Colon (tissue), 2 donors: ENCODE measurements around the gene MYLK.

Experiments used
- FAIRE-seq: peaks from 2 replicates; lab custom pipeline; 2012; peaks lifted over from hg19 to GRCh38; lab: Jason Lieb, UNC
- donor health status: control.
- donor health status: control.

Gene MYLK

GRCh38 chr3:123642182-123642956 is 241.8 kb downstream of the MYLK start:
- no peak for FAIRE-seq

DNA sequence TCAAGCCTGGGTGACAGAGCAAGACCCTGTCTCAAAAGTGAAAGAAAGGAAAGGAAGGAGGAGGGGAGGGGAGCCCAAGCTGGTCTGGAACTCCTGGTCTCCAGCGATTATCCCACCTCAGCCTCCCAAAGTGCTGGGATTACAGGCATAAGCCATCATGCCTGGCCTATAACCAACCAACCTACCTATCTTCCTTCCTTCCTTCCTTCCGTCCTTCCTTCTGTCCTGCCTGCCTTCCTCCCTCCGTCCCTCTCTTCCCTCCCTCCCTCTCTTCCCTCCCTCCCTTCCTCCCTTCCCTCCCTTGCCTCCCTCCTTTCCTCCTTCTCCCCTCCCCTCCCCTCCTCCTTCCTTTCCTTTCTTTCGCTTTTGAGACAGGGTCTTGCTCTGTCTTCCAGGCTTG is 242.6 kb downstream of the MYLK start:
- FAIRE-seq, result no peak

DNA sequence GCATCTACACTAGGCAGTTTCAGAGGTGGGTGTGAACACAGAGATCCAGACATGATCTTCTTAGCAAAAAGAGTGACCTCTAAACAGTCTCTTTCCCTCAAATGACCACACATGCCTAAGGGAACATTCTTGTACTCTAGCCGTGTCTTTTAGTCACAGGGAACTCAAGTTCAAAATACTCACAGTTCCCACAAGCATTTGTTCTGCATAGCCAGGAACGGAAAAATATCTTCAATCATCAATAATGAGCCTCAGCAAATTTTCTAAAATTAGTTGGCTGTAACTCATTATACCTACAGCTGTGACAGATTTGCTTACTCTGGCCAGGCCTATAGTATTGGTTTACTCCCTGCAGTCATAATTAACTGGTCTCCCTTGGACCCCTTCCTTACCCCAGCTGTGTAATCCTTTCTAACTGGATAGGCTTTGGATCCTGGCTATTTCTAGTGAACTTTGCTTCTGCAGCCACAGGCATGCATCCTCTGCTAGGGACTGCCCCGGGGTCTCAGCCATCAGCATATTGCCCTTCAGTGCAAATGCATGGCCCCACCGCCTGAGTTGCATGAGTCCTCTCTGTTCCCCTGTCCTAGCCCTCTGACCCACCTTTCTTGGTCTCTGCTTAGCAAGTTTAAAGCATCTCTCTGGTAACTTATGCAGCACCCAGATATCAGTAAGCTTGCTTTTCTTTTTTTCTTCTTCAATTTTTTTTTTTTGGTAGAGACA is 243.2 kb downstream of the MYLK start:
- FAIRE-seq, result no peak

- no peak for FAIRE-seq
These were observed 243.8 kb downstream of the MYLK start for GRCh38 chr3:123640311-123640710.

- no peak for FAIRE-seq
These were observed 245.0 kb downstream of the MYLK start for GRCh38 chr3:123638936-123639689.

GRCh38 chr3:123637841-123638240 is 246.3 kb downstream of the MYLK start:
- FAIRE-seq, result no peak

GRCh38 chr3:123637131-123637530 is 247.0 kb downstream of the MYLK start:
- FAIRE-seq, result no peak

- no peak for FAIRE-seq
These were observed 247.7 kb downstream of the MYLK start for GRCh38 chr3:123636431-123636841.

- FAIRE-seq, result no peak
These were observed 248.4 kb downstream of the MYLK start for GRCh38 chr3:123635717-123636116.

GRCh38 chr3:123635217-123635616 is 248.9 kb downstream of the MYLK start:
- no peak for FAIRE-seq

DNA sequence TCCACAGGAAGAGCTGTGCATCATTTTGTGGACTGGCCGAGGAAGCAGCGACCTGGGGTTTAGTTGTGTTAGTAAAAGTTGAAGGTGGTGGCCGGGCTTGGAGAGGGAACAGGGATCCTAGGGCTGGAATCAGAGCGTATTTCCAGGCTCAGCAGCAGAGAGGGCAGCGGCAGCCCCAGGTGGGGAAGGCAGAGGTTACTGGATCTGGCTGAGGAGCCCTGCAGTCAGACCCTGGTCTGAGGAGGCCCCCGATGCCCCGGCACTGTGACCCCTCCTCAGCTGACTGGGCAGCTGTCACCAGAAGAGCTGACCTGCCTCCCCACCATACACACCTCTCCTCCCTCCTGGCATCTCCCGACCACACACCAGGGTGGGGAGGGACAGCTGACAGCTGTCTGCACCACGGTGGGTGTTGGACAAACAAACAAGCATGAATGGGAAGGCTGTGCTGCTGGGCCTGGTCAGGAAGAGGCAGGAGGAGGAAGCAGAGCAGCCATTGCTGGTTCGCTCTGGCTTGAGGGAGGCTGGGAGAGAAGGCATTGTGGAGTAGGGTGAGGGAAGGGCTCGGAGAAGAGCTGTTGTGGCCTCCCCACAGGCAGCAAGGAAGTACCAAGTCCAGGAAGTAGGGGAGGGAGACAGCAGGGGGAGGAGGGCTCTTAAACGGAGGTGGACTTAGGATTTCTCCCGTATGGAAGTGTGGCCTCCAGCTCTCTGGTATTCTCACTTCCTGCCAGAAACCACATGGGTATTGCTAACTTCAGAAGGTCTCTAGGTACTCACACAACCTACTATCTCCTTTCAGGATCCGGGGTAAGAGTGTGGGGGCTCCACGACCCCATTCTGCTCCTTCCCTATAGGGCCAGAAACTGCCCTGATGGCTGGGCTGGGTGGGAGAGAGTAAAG is 249.7 kb downstream of the MYLK start:
- FAIRE-seq, result no peak

GRCh38 chr3:123633530-123633929 is 250.6 kb downstream of the MYLK start:
- FAIRE-seq, result no peak

GRCh38 chr3:123632161-123632655 is 251.9 kb downstream of the MYLK start:
- FAIRE-seq, result no peak

DNA sequence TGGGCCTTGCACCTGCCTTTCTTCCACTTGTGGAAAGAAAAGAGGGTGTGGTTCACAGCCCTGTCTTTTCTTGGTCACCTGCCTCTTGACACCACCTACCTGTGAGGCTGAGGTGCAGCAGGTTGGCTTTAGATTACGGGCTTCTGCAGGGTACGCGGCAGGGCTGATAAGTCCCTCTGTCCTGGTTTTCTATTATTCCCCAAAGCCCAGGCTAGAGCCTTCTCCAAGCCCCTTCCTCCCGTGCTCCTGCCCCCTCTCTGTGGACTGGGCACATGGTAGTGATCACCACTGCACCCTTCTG is 254.4 kb downstream of the MYLK start:
- FAIRE-seq, result no peak

DNA sequence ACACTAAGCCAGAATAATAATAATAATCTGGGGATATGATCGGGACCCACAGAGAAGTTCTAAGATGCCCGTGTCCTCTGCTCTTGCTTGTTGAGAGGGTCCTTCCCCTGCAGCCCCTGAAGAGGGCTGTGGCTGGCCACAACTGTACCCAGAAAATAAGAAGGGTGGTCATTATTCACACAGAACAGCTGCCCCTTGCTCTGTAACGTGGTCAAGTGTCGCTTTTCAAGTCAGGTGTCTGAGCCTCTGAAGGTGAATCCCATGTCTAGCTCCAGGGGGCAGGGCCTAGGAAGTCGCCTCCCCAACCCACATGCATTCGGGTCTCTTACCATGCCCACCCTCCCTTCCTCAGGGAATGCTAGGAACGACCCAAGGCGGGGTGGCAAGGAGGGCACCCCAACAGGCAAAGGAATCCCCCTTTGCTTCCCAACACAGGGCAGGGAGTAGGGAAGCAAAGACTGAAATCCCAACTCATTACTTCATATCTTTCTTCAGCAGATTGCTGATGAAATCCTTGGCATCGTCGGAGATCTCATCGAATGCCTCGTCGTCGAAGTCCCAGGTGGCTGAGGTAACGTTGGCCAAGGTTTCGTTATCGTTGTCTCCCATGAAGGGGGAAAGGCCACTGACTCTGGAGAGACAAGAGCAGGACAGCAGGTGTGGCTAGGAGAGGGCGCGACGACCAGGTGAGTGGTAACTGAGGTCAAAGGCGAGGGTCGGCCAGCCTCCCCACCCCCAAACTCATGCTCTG is 255.0 kb downstream of the MYLK start:
- no peak for FAIRE-seq

- no peak for FAIRE-seq
These were observed 256.2 kb downstream of the MYLK start for GRCh38 chr3:123627673-123628670.

GRCh38 chr3:123626881-123627280 is 257.3 kb downstream of the MYLK start:
- no peak for FAIRE-seq

- no peak for FAIRE-seq
These were observed 259.8 kb downstream of the MYLK start for GRCh38 chr3:123624302-123624701.

DNA sequence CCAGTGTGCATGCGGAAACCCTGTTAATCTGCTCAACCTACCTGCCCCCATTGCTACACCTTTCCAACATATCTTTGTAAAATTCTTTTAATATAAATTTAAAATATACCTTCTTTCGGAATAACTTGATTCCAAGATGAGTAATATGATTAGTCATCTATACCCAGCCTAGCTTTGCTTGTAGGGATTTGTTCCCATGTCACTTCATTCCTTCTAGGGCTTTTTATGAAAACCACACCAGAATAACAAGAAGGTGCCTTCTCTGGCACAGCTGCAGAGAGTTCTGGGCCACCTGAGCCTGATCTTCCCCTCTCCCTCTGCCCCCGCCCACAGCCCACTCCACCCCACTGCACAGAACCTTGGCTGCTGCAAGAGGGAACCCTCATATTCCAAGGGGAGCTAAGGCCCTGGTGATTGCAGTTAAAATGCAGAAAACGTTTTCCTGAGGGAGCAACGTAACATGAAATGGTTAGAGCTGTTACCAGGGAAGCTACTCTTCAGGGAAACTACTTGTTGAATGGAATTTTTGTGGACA is 260.7 kb downstream of the MYLK start:
- no peak for FAIRE-seq

DNA sequence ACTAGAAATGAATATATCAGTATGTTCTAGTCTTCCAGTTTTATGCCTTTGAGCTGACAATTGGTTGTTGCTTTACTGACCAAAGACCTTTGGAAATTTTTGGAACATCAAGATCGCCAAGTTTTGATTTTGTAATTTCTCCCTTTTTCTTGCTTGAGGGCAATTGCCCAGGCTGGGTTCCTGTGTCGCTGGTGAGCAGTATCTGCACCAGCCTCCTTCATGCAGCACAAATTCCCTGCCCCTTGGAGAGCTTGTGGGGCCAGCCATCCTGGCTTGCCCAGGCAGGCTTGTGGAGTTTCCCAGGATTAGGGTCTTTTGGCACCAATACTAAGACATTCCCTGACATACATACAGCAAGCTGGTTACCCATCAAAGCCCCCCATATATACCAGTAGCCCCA is 261.4 kb downstream of the MYLK start:
- no peak for FAIRE-seq
